H9 (cell line): ENCODE data around the gene KAZALD1. TPM values are rescaled to one million over a fixed set of nuclear protein-coding genes. Genes with fewer than 3 reads are reported as not detected.

Experiments
- DNase-seq: peaks from one replicate; pipeline ENCODE4 v3.0.0-alpha.2; 2017
- H2AFZ ChIP-seq: one replicate; pipeline ENCODE4 v1.6.1; 2013; ENCODE audit warnings: mild to moderate bottlenecking, low read length, control low read depth, moderate library complexity
- H2AK5ac ChIP-seq: 2 replicates; pipeline ENCODE4 v1.6.1; 2013; ENCODE audit warnings: low read length, control low read depth, mixed read lengths; ENCODE audit not compliant: insufficient read length
- H2BK120ac ChIP-seq: one replicate; pipeline ENCODE4 v1.6.1; 2013; ENCODE audit warnings: low read depth, mild to moderate bottlenecking, low read length, control low read depth, inconsistent platforms; ENCODE audit not compliant: poor library complexity, severe bottlenecking
- H2BK12ac ChIP-seq: 2 replicates; pipeline ENCODE4 v1.6.1; 2013; ENCODE audit warnings: low read length, control low read depth, mixed read lengths, low read depth; ENCODE audit not compliant: insufficient read length
- H2BK15ac ChIP-seq: 2 replicates; pipeline ENCODE4 v1.6.1; 2013; ENCODE audit warnings: low read depth, low read length, control low read depth
- H2BK20ac ChIP-seq: one replicate; pipeline ENCODE4 v1.6.1; 2013; ENCODE audit warnings: low read depth, mild to moderate bottlenecking, low read length, control low read depth, inconsistent platforms; ENCODE audit not compliant: poor library complexity, severe bottlenecking
- H2BK5ac ChIP-seq: 2 replicates; pipeline ENCODE4 v1.6.1; 2013; ENCODE audit warnings: low read length, control low read depth, mixed read lengths; ENCODE audit not compliant: insufficient read length
- H3K14ac ChIP-seq: 2 replicates; pipeline ENCODE4 v1.6.1; 2013; ENCODE audit warnings: low read length, control low read depth; ENCODE audit not compliant: insufficient read depth
- H3K18ac ChIP-seq: 2 replicates; pipeline ENCODE4 v1.6.1; 2013; ENCODE audit warnings: low read depth, mild to moderate bottlenecking, mixed read lengths, low read length, control low read depth; ENCODE audit not compliant: insufficient read length
- H3K23ac ChIP-seq: 2 replicates; pipeline ENCODE4 v1.6.1; 2013; ENCODE audit warnings: low read length, control low read depth, mixed read lengths, low read depth; ENCODE audit not compliant: insufficient read length
- H3K23me2 ChIP-seq: 2 replicates; pipeline ENCODE4 v1.6.1; 2013; ENCODE audit warnings: low read depth, mild to moderate bottlenecking, mixed read lengths, low read length, control low read depth; ENCODE audit not compliant: insufficient read length, poor library complexity, severe bottlenecking
- H3K27ac ChIP-seq: 2 replicates; pipeline ENCODE4 v1.5.1; 2013; ENCODE audit warnings: low read length, control low read depth, mixed read lengths, low read depth; ENCODE audit not compliant: insufficient read length
- H3K27me3 ChIP-seq: 2 replicates; pipeline ENCODE4 v1.6.1; 2013; ENCODE audit warnings: low read length, control low read depth, inconsistent platforms; ENCODE audit not compliant: insufficient read depth
- H3K4ac ChIP-seq: 2 replicates; pipeline ENCODE4 v1.6.1; 2013; ENCODE audit warnings: low read depth, mild to moderate bottlenecking, control low read depth, inconsistent platforms, low read length, moderate library complexity
- H3K4me1 ChIP-seq: 2 replicates; pipeline ENCODE4 v1.6.1; 2013; ENCODE audit warnings: low read length, control low read depth, inconsistent platforms; ENCODE audit not compliant: insufficient read depth
- H3K4me2 ChIP-seq: 2 replicates; pipeline ENCODE4 v1.6.1; 2013; ENCODE audit warnings: low read length, control low read depth, mixed read lengths; ENCODE audit not compliant: insufficient read length, insufficient read depth
- H3K56ac ChIP-seq: 2 replicates; pipeline ENCODE4 v1.6.1; 2013; ENCODE audit warnings: low read depth, mild to moderate bottlenecking, mixed read lengths, low read length, control low read depth; ENCODE audit not compliant: insufficient read length
- H3K79me1 ChIP-seq: 2 replicates; pipeline ENCODE4 v1.6.1; 2013; ENCODE audit warnings: low read depth, mild to moderate bottlenecking, moderate library complexity, low read length, control low read depth, inconsistent platforms; ENCODE audit not compliant: insufficient read depth, poor library complexity, severe bottlenecking
- H3K79me2 ChIP-seq: 2 replicates; pipeline ENCODE4 v1.6.1; 2013; ENCODE audit warnings: low read length, control low read depth, inconsistent platforms; ENCODE audit not compliant: insufficient read depth
- H3K9ac ChIP-seq: 2 replicates; pipeline ENCODE4 v1.6.1; 2013; ENCODE audit warnings: low read length, control low read depth, mixed read lengths; ENCODE audit not compliant: insufficient read length; ENCODE audit errors: extremely low read depth
- H3K9me3 ChIP-seq: one replicate; pipeline ENCODE4 v1.6.1; 2013; ENCODE audit warnings: low read depth, low read length, inconsistent platforms; ENCODE audit not compliant: control insufficient read depth
- H3T11ph ChIP-seq: one replicate; pipeline ENCODE4 v1.6.1; 2013; ENCODE audit warnings: mild to moderate bottlenecking, low read length, control low read depth, inconsistent platforms
- H4K20me1 ChIP-seq: one replicate; pipeline ENCODE4 v1.6.1; 2013; ENCODE audit not compliant: control insufficient read depth, insufficient read length, insufficient read depth
- H4K5ac ChIP-seq: 2 replicates; pipeline ENCODE4 v1.6.1; 2013; ENCODE audit warnings: low read depth, mild to moderate bottlenecking, mixed read lengths, low read length, control low read depth; ENCODE audit not compliant: insufficient read length
- H4K8ac ChIP-seq: replicated peaks from 2 replicates; pipeline ENCODE4 v1.6.1; 2013; ENCODE audit warnings: low read length, control low read depth, mixed read lengths, low read depth; ENCODE audit not compliant: insufficient read length
- H4K91ac ChIP-seq: 2 replicates; pipeline ENCODE4 v1.6.1; 2013; ENCODE audit warnings: low read depth, mild to moderate bottlenecking, moderate library complexity, mixed read lengths, low read length, control low read depth; ENCODE audit not compliant: insufficient read length
- H3K27ac Mint-ChIP-seq, 3 experiments: 2 replicates in 2 of 3; 3 replicates in 1 of 3; pipeline ENCODE4 v1.8.0; 2020 to 2021; ENCODE audit warnings: mixed read lengths in 3 of 3, mild to moderate bottlenecking in 1 of 3, moderate library complexity in 1 of 3
- H3K27me3 Mint-ChIP-seq: 2 replicates; pipeline ENCODE4 v1.8.0; 2021; ENCODE audit warnings: low read depth, mild to moderate bottlenecking, moderate library complexity, mixed read lengths
- H3K36me3 Mint-ChIP-seq, 3 experiments: 2 replicates in 2 of 3; 3 replicates in 1 of 3; pipeline ENCODE4 v1.8.0; 2020 to 2021; ENCODE audit warnings: low read depth in 3 of 3, mixed read lengths in 3 of 3; ENCODE audit not compliant: insufficient read depth in 1 of 3
- H3K4me1 Mint-ChIP-seq, 2 experiments: 2 replicates each; pipeline ENCODE4 v1.8.0; 2020; ENCODE audit warnings: mixed read lengths in 2 of 2
- H3K4me3 Mint-ChIP-seq, 2 experiments: 2 replicates in 1 of 2; 3 replicates in 1 of 2; pipeline ENCODE4 v1.8.0; 2020 to 2021; ENCODE audit warnings: mild to moderate bottlenecking in 2 of 2, mixed read lengths in 2 of 2, moderate library complexity in 1 of 2
- H3K9me3 Mint-ChIP-seq, 2 experiments: 2 replicates in 1 of 2; 3 replicates in 1 of 2; pipeline ENCODE4 v1.8.0; 2020; ENCODE audit warnings: mild to moderate bottlenecking in 2 of 2, mixed read lengths in 2 of 2, moderate library complexity in 1 of 2
- WGBS: extraction: QIAGEN DNeasy Blood & Tissue Kit; methylation state at CpG from one replicate; pipeline ENCODE4 v1.1.7; 2013; ENCODE audit warnings: missing lambda C conversion rate, low lambda C conversion rate, mixed read lengths; ENCODE audit not compliant: insufficient read length; ENCODE audit errors: extremely low coverage; 5-methylcytosine and 5-hydroxymethylcytosine counted together
- total RNA-seq: library from RNA; stranded (reverse); gene quantifications from 2 replicates; pipeline ENCODE4 v1.2.1, GENCODE V29; 2021
- TF ChIP-seq, protein P1 (sequence below): fragments of 200-600 bp; sonication (generic); conservative IDR thresholded peaks from 3 replicates; pipeline ENCODE4 v1.8.0; 2021; ENCODE audit warnings: antibody characterized with exemption, mild to moderate bottlenecking

KAZALD1 gene
- total RNA-seq, 1 experiment from 2014 or later, result 2.9 TPM

GRCh38 chr10:101032637-101033224 is 29.1 kb upstream of the KAZALD1 start:
- no peak overlapping the region for H4K91ac ChIP-seq
- H3K79me2 ChIP-seq, result no peaks in the 10 kb centered on the region
- H3K23me2 ChIP-seq, result peaks cover 13% of the 10 kb centered on the region
- no peaks in the 10 kb centered on the region for H4K20me1 ChIP-seq
- H3K9me3 ChIP-seq, result no peaks in the 10 kb centered on the region
- H3K9ac ChIP-seq, result no peak overlapping the region
- H2AK5ac ChIP-seq, result no peak overlapping the region
- H3K9me3 Mint-ChIP-seq, result no peaks in the 10 kb centered on the region; a peak in 1 of 5 replicates
- no peak overlapping the region for H2BK15ac ChIP-seq
- no peak overlapping the region for H4K5ac ChIP-seq
- H3K23ac ChIP-seq, result no peak overlapping the region
- H4K8ac ChIP-seq, result no peak overlapping the region
- no peak overlapping the region for H3K18ac ChIP-seq
- no peak overlapping the region for H3K27ac Mint-ChIP-seq
- H3K4ac ChIP-seq, result no peak overlapping the region
- no peak overlapping the region for H3K27ac ChIP-seq
- H3K4me1 Mint-ChIP-seq, result peaks cover 27 to 37% of the 10 kb centered on the region in 2 experiments
- H3K56ac ChIP-seq, result no peak overlapping the region
- H3K36me3 Mint-ChIP-seq, result no peaks in the 10 kb centered on the region
- H3K4me3 Mint-ChIP-seq, result peak overlapping the region; percentile 59 to 75
- H3K27me3 Mint-ChIP-seq, result peaks cover 78% of the 10 kb centered on the region
- no peak overlapping the region for H3T11ph ChIP-seq
- TF ChIP-seq, protein P1, sequence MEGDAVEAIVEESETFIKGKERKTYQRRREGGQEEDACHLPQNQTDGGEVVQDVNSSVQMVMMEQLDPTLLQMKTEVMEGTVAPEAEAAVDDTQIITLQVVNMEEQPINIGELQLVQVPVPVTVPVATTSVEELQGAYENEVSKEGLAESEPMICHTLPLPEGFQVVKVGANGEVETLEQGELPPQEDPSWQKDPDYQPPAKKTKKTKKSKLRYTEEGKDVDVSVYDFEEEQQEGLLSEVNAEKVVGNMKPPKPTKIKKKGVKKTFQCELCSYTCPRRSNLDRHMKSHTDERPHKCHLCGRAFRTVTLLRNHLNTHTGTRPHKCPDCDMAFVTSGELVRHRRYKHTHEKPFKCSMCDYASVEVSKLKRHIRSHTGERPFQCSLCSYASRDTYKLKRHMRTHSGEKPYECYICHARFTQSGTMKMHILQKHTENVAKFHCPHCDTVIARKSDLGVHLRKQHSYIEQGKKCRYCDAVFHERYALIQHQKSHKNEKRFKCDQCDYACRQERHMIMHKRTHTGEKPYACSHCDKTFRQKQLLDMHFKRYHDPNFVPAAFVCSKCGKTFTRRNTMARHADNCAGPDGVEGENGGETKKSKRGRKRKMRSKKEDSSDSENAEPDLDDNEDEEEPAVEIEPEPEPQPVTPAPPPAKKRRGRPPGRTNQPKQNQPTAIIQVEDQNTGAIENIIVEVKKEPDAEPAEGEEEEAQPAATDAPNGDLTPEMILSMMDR, result no peak
- H3K4me1 ChIP-seq, result 0 out of 2 replicates have a peak, but pooled peaks cover 4% of the 10 kb centered on the region
- no peaks in the 10 kb centered on the region for H3K79me1 ChIP-seq
- no peak overlapping the region for H2BK12ac ChIP-seq
- no peak overlapping the region for H3K14ac ChIP-seq
- DNase-seq, result no peak
- H2BK5ac ChIP-seq, result no peak overlapping the region
- no peak overlapping the region for H2BK20ac ChIP-seq
- H2AFZ ChIP-seq, result no peak overlapping the region
- H3K27me3 ChIP-seq, result peaks cover 4% of the 10 kb centered on the region; the same call in 1 of the 2 replicates
- H2BK120ac ChIP-seq, result no peak overlapping the region
- WGBS, result no CpG with 5 or more reads among the region's 6 CpGs
- peak overlapping the region; percentile 74 for H3K4me2 ChIP-seq
